Aorta (tissue), 5 donors: ENCODE results near the gene MAP6D1. TPM values are rescaled to one million over a fixed set of nuclear protein-coding genes. Genes with fewer than 3 reads are reported as not detected.
"Not testable (repeated sequence)": the region's sequence is repeated elsewhere in the genome, so short reads cannot be mapped to it uniquely, and the experiment has no call there.

Experiments used
- ATAC-seq: fragments of 200-7000 bp; cut with Tn5 transposase; one replicate; pipeline ENCODE4 v1.9.1; 2022; ENCODE audit warnings: moderate library complexity; ENCODE audit not compliant: low FRiP score
- DNase-seq, 2 donors: peaks; one replicate each; pipeline ENCODE4 v3.0.0-alpha.2; 2020
- H3K27ac ChIP-seq, 2 donors: one replicate each; pipeline ENCODE4 v1.5.1; 2013; ENCODE audit warnings: low read length in 2 of 2, mild to moderate bottlenecking in 2 of 2, moderate library complexity in 2 of 2, control low read depth in 1 of 2, inconsistent platforms in 1 of 2, low read depth in 1 of 2
- H3K27me3 ChIP-seq, 2 donors: one replicate each; pipeline ENCODE4 v1.6.1; 2013; ENCODE audit warnings: control low read depth in 1 of 2, low read length in 1 of 2, mild to moderate bottlenecking in 1 of 2, moderate library complexity in 1 of 2; ENCODE audit not compliant: insufficient read depth in 2 of 2, control insufficient read depth in 1 of 2
- H3K36me3 ChIP-seq, 2 donors: one replicate each; pipeline ENCODE4 v1.6.1; 2013; ENCODE audit warnings: control low read depth in 1 of 2, low read length in 1 of 2, mild to moderate bottlenecking in 1 of 2; ENCODE audit not compliant: insufficient read depth in 2 of 2, control insufficient read depth in 1 of 2
- H3K4me1 ChIP-seq, 2 donors: one replicate each; pipeline ENCODE4 v1.6.1; 2013; ENCODE audit warnings: low read length in 2 of 2, control low read depth in 1 of 2, mild to moderate bottlenecking in 1 of 2, moderate library complexity in 1 of 2; ENCODE audit not compliant: insufficient read depth in 2 of 2, control insufficient read depth in 1 of 2
- H3K4me3 ChIP-seq, 2 donors: one replicate each; pipeline ENCODE4 v1.5.1; 2013; ENCODE audit warnings: low read length in 2 of 2, control low read depth in 1 of 2, mild to moderate bottlenecking in 1 of 2
- H3K9me3 ChIP-seq: one replicate; pipeline ENCODE4 v1.6.1; 2013; ENCODE audit warnings: mild to moderate bottlenecking, low read length; ENCODE audit not compliant: control insufficient read depth
- WGBS, 2 donors: extraction: QIAGEN DNeasy Blood & Tissue Kit; methylation state at CpG; one replicate each; pipeline ENCODE4 v1.1.7; 2013; 5-methylcytosine and 5-hydroxymethylcytosine counted together
- intact Hi-C, 2 donors: fragments of 100-400 bp; cut with DNase I; formaldehyde crosslinking; loops; one replicate each; pipeline versions ENCODE4 v1.14.2 to v1.15.0; 2022
- polyA plus RNA-seq, 2 donors: library from polyadenylated mRNA; stranded (reverse); fragments of 200-250 nt; gene quantifications; one replicate each; pipeline ENCODE4 v1.2.3, GENCODE V29; 2013
- total RNA-seq, 2 donors: library from RNA; stranded (reverse); fragmentation: NEBNext Ultra II Directional; extraction: Animal tissue kit (Norgen Biotek cat#: 25700); gene quantifications; one replicate each; pipeline ENCODE4 v1.2.1, GENCODE V29; 2021
- donor health status: healthy with polysubstance abuse.
- donor health status: Bipolar disorder and iron deficiency.
- donor health status: DM: no; HTN: no; CAD: no.
- donor health status: DM: no; HTN: no; CAD: no.
- donor health status: DM: yes; HTN: yes; CAD: no.

MAP6D1 gene
- total and polyA plus RNA-seq, 4 donors, result 1.7 TPM; not detected in 2

DNA sequence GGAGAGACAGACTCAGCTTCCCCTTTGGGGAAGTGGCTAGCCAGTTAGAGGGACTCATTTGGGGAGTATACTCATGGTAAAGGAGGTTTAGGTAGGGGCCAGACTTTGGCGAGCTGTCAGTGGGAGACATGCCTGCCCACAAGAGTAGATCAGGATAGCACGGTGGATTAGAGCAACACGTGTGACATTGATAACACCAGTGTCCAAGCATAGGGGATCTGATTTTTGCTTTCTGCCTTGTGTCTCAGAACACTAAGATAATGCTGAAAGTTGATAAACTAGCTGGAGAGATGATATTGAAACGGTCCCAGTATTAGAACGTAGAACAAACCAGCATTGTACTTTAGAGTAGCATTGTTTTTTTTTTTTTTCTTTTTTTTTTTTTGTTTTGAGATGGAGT, 25.9 kb downstream of the MAP6D1 start:
- WGBS, 2 donors, result 93 to 94% methylated on average over 5 of the region's 5 CpGs
- Histone ChIP-seq H3K4me1 (no peaks in the 10 kb centered on the region), H3K27ac (no peak overlapping the region), H3K4me3 (no peak overlapping the region), H3K27me3 (no peaks in the 10 kb centered on the region), H3K36me3 (peaks cover 0 to 16% of the 10 kb centered on the region in 2 donors), H3K9me3 (no peaks in the 10 kb centered on the region)
- ATAC-seq (no peak), DNase-seq (no peak)
- intact Hi-C loops, result no loop called here

DNA sequence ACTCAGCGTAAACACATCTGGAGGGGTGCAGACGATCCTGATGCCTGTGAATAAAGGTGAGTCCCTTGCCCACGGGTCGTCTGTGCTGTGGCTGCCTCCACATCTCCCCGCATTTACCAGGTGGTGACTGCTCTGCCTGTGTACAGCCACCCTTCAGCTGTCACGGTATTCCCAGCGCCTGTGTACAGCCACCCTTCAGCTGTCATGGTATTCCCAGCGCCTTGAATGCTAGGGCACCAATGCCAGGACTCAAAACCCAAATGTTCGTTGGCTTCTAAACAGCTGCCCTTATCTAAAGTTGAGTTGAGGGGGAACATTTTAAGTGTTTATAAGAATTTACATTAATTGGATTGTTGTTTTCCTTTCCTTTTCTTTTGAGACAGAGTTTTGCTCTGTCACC, 27.4 kb downstream of the MAP6D1 start:
- DNase-seq, result no peak
- Histone ChIP-seq H3K4me3 (no peak overlapping the region), H3K9me3 (no peaks in the 10 kb centered on the region), H3K36me3 (peaks cover 0 to 12% of the 10 kb centered on the region in 2 donors), H3K27me3 (no peaks in the 10 kb centered on the region), H3K4me1 (no peaks in the 10 kb centered on the region), H3K27ac (no peak overlapping the region)
- 93% methylated on average over 9 of the region's 9 CpGs for WGBS, 2 donors
- ATAC-seq, result no peak
- intact Hi-C loops, result no loop called here

DNA sequence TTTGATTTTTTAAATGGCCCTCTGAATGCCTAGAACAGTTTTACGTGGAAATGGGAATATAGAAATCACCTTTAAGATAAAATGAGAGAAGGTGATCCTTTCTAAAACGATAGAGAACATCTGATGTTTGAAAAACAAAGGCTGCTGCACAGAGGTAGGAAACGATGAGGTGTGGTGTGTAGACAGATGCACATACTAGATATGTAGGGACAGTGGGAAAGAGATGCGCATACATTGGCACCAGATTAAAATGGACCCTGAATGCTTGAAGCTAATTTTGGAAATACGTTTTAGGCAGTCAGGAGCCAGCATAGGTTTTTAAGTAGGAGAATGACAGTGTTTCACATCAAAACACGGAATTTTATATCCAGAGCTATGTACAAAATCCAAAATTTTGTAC, 29.0 kb downstream of the MAP6D1 start:
- Histone ChIP-seq H3K4me1 (no peaks in the 10 kb centered on the region), H3K27me3 (no peaks in the 10 kb centered on the region), H3K27ac (no peak overlapping the region), H3K9me3 (no peaks in the 10 kb centered on the region), H3K36me3 (peaks cover 0 to 9% of the 10 kb centered on the region in 2 donors), H3K4me3 (no peak overlapping the region)
- ATAC-seq (no peak), DNase-seq (no peak)
- intact Hi-C loops, result no loop called here
- WGBS, 2 donors, result 88 to 96% methylated on average over 6 of the region's 6 CpGs

DNA sequence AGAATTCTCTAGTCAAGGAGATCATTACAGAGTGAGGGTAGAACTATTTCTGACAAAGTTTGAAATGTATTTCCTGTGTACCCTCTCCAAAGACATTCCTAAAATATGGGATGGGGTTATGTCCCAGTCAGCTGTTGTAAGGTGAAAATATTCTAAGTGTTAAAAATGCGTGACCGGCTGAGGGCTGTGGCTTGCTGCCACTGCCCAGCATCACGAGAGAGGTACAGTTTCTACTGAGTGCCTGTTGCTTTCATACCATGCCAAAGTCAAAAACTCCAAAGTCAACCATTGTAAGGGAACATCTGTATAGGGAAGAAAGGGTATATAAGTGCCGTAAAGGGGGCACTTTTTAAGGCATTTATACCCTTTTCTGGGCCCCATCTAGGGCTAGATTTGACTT, 30.9 kb downstream of the MAP6D1 start:
- WGBS, 2 donors, result 79 to 81% methylated on average over 4 of the region's 4 CpGs
- intact Hi-C loops, result no loop called here
- peaks cover 2 to 4% of the 10 kb centered on the region in 2 donors for H3K36me3 ChIP-seq

DNA sequence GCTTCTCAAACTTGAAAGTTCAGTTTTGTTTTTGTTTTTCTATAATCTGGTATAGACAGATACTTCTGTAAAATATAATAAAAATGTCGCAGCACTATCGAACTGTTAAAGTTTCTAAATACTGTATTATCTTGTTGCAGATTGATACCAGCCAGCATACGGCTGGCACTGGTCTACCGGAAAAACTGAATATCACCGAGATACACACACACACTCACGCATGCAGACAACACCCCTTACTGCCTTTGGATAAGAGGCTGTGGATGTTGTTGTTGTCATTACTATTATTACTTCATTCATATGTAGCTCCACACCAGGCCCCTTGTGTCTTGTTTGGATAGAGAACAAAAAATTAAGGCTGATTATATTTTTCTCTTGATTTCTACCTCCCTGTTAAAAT, 32.4 kb downstream of the MAP6D1 start:
- Histone ChIP-seq H3K4me1 (no peaks in the 10 kb centered on the region), H3K27ac (no peak overlapping the region), H3K4me3 (no peak overlapping the region), H3K9me3 (no peaks in the 10 kb centered on the region), H3K36me3 (peaks cover 2% of the 10 kb centered on the region in 2 donors), H3K27me3 (no peaks in the 10 kb centered on the region)
- WGBS, 2 donors, result 85 to 87% methylated on average over 6 of the region's 6 CpGs
- DNase-seq (no peak), ATAC-seq (no peak)
- intact Hi-C loops, result no loop called here

More for the DNA sequence above, 30.9 kb downstream of the MAP6D1 start:
- no peak overlapping the region for H3K27ac ChIP-seq
- H3K4me3 ChIP-seq, result no peak overlapping the region
- no peak for DNase-seq
- no peaks in the 10 kb centered on the region for H3K9me3 ChIP-seq
- no peaks in the 10 kb centered on the region for H3K4me1 ChIP-seq
- ATAC-seq, result no peak
- no peaks in the 10 kb centered on the region for H3K27me3 ChIP-seq

DNA sequence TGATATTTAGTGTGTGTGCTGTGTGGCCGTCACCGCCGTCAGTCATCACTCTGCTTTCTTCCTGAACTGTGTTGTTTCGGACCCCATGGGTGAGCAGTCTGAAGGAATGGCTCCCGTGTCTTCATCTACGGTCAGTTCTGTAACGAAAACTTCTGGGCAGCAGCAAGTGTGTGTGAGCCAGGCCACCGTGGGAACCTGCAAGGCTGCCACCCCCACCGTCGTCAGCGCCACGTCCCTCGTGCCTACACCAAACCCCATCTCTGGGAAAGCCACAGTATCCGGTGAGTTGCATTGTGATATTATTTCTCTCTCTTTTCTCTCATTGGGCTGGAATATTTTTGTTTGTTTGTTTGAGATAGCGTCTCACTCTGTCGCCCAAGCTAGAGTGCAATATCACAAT, 34.7 kb downstream of the MAP6D1 start:
- Histone ChIP-seq H3K4me1 (no peaks in the 10 kb centered on the region), H3K4me3 (no peak overlapping the region), H3K36me3 (peaks cover 2 to 4% of the 10 kb centered on the region in 2 donors), H3K27me3 (no peaks in the 10 kb centered on the region), H3K27ac (no peak overlapping the region), H3K9me3 (no peaks in the 10 kb centered on the region)
- intact Hi-C loops, result no loop called here
- DNase-seq, result no peak
- 90 to 91% methylated on average over 16 of the region's 16 CpGs for WGBS, 2 donors
- no peak for ATAC-seq

DNA sequence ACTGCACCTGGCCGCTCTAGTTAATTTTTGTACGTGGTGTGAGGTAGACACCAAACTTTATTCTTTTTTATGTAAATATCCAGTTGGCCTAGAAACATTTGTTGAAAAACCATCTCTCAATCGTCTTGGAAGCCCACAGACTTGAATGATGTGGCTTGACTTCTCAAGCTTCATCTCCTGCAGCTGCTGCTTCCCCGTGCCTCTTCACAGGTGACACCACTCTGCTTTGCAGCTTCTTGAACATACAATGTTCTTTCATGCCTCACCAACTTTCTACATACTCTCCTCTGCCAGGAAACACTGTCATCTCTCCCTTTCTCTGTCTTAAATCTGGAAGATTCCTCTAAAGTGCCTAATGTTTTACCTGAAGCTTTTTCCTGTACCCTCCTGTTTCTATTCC, 35.6 kb downstream of the MAP6D1 start:
- WGBS, 2 donors, result 88 to 93% methylated on average over 4 of the region's 4 CpGs
- Histone ChIP-seq H3K4me3 (no peak overlapping the region), H3K36me3 (peaks cover 2 to 4% of the 10 kb centered on the region in 2 donors), H3K4me1 (no peaks in the 10 kb centered on the region), H3K9me3 (no peaks in the 10 kb centered on the region), H3K27me3 (no peaks in the 10 kb centered on the region), H3K27ac (no peak overlapping the region)
- intact Hi-C loops, result no loop called here
- ATAC-seq (no peak), DNase-seq (no peak)

DNA sequence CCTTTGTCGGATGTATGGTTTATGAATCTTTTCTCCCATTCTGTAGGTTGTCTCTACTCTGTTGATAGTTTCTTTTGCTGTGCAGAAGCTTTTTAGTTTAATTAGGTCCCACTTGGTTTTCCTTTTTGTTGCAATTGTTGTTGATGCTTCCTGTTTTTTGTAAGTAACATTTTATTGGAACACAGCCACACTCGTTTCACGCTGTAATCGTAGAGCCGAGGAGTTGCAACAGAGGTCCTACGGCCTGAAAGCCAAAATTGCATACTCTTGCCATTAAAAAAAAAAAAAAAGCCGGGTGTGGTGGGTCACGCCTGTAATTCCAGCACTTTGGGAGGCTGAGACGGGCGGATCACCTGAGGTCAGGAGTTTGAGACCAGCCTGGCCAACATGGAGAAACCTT, 40.9 kb downstream of the MAP6D1 start:
- ATAC-seq, H3K9me3 ChIP-seq, H3K4me1 ChIP-seq, H3K36me3 ChIP-seq, H3K27me3 ChIP-seq, H3K27ac ChIP-seq, intact Hi-C loops, H3K4me3 ChIP-seq, DNase-seq: not testable (repeated sequence)
- WGBS, 2 donors, result 93 to 94% methylated on average over 10 of the region's 10 CpGs

DNA sequence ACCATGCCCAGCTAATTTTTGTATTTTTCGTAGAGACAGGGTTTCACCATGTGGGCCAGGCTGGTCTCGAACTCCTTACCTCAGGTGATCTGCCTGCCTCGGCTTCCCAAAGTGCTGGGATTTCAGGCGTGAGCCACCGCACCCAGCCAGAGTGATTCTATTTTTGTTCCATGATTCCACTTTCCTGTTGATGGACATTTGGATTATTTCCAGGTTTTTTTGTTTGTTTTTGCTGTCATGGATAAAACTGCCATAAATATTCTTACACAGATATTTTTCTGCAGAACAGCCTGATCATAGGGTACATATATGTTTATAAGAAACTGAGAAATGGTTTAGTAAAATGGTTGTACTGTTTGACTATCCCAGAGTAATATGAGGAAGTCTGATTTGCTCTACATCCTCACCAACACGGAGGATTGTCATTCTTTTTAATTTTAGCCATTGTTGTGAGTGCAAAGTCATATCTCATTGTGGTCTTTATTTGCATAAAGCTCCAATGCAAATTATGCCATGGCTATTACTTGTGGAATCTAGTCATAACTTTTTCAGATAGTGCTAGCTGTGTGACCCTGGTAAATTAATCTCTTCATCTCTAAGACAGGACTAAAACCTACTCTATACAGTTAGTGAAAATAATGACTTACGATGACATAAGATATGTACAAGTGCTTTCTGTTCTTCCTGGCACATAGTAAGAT, 42.7 kb downstream of the MAP6D1 start:
- Histone ChIP-seq H3K4me1 (no peaks in the 10 kb centered on the region), H3K9me3 (no peaks in the 10 kb centered on the region), H3K4me3 (no peak overlapping the region), H3K27me3 (no peaks in the 10 kb centered on the region), H3K36me3 (peaks cover 2 to 5% of the 10 kb centered on the region in 2 donors), H3K27ac (no peak overlapping the region)
- ATAC-seq, result no peak
- DNase-seq, result no peak
- intact Hi-C loops, result no loop called here
- WGBS, 2 donors, result 56% methylated on average over 7 of the region's 7 CpGs
